Testis (tissue), 2 donors: ENCODE measurements around the gene IPO9.

Experiments used
- POLR2A ChIP-seq: fragments of 450-650 bp; IDR thresholded peaks from one replicate; pipeline ENCODE4 v1.6.1; 2017; ENCODE audit warnings: antibody characterized with exemption, mild to moderate bottlenecking, moderate library complexity
- TF ChIP-seq, protein P1 (sequence below), 3 experiments: fragments of 450-650 bp in 2 of 3; fragments of 200-600 bp in 1 of 3; sonication (generic) in 1 of 3; IDR thresholded peaks; one replicate each; pipeline ENCODE4 v1.5.1; 2016 to 2019; ENCODE audit warnings: antibody characterized with exemption in 3 of 3, mild to moderate bottlenecking in 2 of 3, moderate library complexity in 1 of 3

- TF ChIP-seq, protein P1, sequence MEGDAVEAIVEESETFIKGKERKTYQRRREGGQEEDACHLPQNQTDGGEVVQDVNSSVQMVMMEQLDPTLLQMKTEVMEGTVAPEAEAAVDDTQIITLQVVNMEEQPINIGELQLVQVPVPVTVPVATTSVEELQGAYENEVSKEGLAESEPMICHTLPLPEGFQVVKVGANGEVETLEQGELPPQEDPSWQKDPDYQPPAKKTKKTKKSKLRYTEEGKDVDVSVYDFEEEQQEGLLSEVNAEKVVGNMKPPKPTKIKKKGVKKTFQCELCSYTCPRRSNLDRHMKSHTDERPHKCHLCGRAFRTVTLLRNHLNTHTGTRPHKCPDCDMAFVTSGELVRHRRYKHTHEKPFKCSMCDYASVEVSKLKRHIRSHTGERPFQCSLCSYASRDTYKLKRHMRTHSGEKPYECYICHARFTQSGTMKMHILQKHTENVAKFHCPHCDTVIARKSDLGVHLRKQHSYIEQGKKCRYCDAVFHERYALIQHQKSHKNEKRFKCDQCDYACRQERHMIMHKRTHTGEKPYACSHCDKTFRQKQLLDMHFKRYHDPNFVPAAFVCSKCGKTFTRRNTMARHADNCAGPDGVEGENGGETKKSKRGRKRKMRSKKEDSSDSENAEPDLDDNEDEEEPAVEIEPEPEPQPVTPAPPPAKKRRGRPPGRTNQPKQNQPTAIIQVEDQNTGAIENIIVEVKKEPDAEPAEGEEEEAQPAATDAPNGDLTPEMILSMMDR (IDR thresholded peaks at IDR 0.05), result no peak
- no peak for TF ChIP-seq POLR2A
Measured at GRCh38 chr1:201925981-201926645, 97.2 kb downstream of the IPO9 start.
